Measurements from ENCODE around the gene GRK4.

The GRK4 gene

DNA sequence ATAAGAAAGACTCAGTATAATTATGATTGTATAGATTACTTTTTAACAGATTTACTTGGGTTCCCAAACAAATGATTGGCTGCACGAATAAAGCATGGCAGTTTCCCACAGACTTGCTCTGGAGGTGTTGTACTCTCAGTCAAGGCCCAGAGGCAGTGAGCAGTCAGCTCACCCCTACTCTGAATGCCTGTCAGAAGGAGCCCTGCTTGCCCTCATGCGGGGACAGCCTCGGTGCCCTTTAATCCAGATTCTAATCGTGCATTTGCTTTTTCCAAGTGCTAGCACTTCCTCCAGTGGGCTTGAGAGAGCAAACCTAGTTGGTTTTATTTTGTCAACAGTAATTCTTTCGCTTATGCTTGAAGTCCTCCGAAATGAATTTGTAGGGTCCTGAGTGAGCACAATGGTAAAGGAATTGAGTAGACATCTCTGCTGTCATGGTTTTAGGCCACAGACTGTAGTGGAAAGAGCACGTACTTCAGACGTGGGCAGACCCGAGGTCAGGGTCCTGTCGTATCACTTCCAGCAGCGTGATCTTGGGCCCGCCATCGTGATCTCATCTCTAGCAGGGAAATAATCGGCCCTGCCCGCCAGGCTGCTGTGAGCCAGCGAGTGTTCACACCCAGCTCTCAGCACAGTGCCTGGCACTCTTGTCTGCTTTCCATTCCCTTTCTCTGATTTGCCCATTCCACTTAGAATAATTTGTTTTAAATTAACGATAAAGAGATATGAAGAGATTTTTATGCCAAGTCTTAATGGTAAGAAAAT is 48.3 kb downstream of the GRK4 start:
- no peaks in the 10 kb centered on the region for H3K9me3 Mint-ChIP-seq

DNA sequence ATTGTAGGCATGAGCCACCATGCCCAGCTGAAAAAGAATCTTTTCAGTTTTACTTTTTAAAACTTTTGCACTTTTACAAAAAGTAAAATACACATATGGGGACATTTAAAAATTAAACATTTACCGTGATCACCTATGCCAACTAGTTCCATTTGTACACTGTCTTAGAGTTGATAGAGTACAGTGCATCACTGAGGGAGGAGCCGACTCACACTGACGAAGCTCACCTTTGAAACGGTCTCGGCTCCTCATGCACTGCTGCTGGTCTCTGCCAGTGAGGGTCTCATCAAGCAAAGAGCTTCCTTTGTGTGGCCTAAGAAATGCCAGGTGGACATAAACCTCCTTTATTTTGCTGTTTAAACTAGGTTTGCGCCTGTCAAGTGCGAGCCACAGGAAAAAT is 50.0 kb downstream of the GRK4 start:
- H3K27ac Mint-ChIP-seq, result no peak overlapping the region
- H3K4me1 Mint-ChIP-seq, result peaks cover 12% of the 10 kb centered on the region
- peaks cover 3% of the 10 kb centered on the region for H3K36me3 Mint-ChIP-seq (ENCODE audit: low read depth)
- no peak overlapping the region for H3K4me3 Mint-ChIP-seq
- no peaks in the 10 kb centered on the region for H3K27me3 Mint-ChIP-seq (ENCODE audit: low read depth)
- TF ChIP-seq, protein P1, sequence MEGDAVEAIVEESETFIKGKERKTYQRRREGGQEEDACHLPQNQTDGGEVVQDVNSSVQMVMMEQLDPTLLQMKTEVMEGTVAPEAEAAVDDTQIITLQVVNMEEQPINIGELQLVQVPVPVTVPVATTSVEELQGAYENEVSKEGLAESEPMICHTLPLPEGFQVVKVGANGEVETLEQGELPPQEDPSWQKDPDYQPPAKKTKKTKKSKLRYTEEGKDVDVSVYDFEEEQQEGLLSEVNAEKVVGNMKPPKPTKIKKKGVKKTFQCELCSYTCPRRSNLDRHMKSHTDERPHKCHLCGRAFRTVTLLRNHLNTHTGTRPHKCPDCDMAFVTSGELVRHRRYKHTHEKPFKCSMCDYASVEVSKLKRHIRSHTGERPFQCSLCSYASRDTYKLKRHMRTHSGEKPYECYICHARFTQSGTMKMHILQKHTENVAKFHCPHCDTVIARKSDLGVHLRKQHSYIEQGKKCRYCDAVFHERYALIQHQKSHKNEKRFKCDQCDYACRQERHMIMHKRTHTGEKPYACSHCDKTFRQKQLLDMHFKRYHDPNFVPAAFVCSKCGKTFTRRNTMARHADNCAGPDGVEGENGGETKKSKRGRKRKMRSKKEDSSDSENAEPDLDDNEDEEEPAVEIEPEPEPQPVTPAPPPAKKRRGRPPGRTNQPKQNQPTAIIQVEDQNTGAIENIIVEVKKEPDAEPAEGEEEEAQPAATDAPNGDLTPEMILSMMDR (IDR thresholded peaks at IDR 0.05; ENCODE audit: unreplicated experiment in 3 of 3), result no peak
- H3K9me3 Mint-ChIP-seq, result no peaks in the 10 kb centered on the region

More for the DNA sequence above, 48.3 kb downstream of the GRK4 start:
- H3K36me3 Mint-ChIP-seq (ENCODE audit: low read depth), result peaks cover 3% of the 10 kb centered on the region
- TF ChIP-seq, protein P1 (IDR thresholded peaks at IDR 0.05; ENCODE audit: unreplicated experiment in 3 of 3), result no peak
- H3K27me3 Mint-ChIP-seq (ENCODE audit: low read depth), result no peaks in the 10 kb centered on the region
- H3K4me3 Mint-ChIP-seq, result no peak overlapping the region
- peaks cover under 1% of the 10 kb centered on the region for H3K4me1 Mint-ChIP-seq
- no peak overlapping the region for H3K27ac Mint-ChIP-seq

DNA sequence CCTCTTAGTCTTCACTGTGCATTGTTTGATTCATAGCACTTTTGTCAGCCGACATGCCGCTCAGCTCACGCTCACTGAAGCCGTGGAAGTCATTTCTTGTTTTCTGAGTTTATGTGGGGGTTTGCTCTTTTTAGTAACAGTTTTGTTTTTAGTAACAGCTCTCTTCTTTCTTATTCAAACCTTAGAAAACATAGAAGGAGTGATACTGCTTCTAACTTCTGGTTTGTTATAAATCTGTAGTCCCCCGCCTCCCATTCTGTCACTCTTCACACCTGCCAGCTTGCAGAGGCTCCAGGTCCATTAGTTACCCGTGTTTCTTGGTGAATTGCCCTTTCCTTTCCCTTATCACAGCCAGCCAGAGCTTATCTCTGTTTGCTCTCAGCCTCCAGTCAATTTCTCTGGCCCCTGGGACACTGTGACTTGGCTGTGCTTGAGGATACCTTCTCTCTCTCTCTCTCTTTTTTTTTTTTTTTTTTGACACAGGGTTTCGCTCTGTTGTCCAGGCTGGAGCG is 50.5 kb downstream of the GRK4 start:
- Mint-ChIP-seq H3K9me3 (no peaks in the 10 kb centered on the region), H3K36me3 (ENCODE audit: low read depth) (peaks cover 3% of the 10 kb centered on the region)

DNA sequence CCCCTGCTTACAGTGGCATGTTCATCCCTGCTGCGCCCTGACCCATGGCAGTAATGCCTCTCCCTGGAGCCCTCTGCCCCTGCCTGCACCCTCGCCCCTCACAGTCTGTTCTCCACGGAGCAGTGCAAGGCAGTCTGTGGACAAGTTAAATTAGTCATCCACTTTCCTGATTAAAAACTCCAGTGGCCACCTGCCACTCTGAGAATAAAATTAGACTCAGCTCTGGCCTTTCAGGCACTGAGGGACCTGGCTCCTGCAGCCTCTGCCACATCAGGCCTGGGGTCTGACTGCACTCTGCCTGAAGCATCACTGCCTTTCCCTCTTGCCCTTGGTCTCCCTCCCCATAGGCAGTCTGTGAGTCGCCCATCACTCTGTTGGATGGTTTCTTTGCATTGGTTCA is 53.6 kb downstream of the GRK4 start:
- no peak overlapping the region for H3K27ac Mint-ChIP-seq
- TF ChIP-seq, protein P1 (IDR thresholded peaks at IDR 0.05; ENCODE audit: unreplicated experiment in 3 of 3), result no peak
- peaks cover 12% of the 10 kb centered on the region for H3K4me1 Mint-ChIP-seq
- no peaks in the 10 kb centered on the region for H3K27me3 Mint-ChIP-seq (ENCODE audit: low read depth)
- no peak overlapping the region for H3K4me3 Mint-ChIP-seq
- H3K36me3 Mint-ChIP-seq (ENCODE audit: low read depth), result peaks cover 3% of the 10 kb centered on the region
- no peaks in the 10 kb centered on the region for H3K9me3 Mint-ChIP-seq

More for the DNA sequence above, 50.5 kb downstream of the GRK4 start:
- peaks cover 12% of the 10 kb centered on the region for H3K4me1 Mint-ChIP-seq
- TF ChIP-seq, protein P1 (IDR thresholded peaks at IDR 0.05; ENCODE audit: unreplicated experiment in 3 of 3), result no peak
- H3K4me3 Mint-ChIP-seq, result no peak overlapping the region
- H3K27ac Mint-ChIP-seq, result no peak overlapping the region
- no peaks in the 10 kb centered on the region for H3K27me3 Mint-ChIP-seq (ENCODE audit: low read depth)

DNA sequence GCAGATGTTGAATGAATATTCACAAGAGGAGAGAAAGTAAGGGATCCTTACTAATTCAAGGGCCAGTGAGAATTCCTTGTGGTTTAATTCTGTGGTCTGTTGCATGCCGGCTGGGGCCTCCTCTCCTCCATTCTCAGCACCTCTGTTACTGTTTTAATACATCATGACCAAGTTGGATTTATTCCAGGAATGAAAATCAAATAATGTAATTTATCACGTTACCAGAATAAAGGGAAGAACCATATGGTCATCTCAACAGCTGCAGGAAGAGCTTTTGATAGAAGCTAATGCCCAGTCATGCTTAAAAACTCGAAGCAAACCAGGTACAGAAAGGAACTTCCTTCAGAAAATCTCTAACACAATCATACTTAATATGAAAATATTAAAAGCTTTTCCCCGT is 54.1 kb downstream of the GRK4 start:
- H3K27ac Mint-ChIP-seq, result no peak overlapping the region
- peaks cover 4% of the 10 kb centered on the region for H3K9me3 Mint-ChIP-seq
- TF ChIP-seq, protein P1 (IDR thresholded peaks at IDR 0.05; ENCODE audit: unreplicated experiment in 3 of 3), result no peak
- peaks cover 12% of the 10 kb centered on the region for H3K4me1 Mint-ChIP-seq
- no peaks in the 10 kb centered on the region for H3K27me3 Mint-ChIP-seq (ENCODE audit: low read depth)
- no peak overlapping the region for H3K4me3 Mint-ChIP-seq
- H3K36me3 Mint-ChIP-seq (ENCODE audit: low read depth), result peaks cover 3% of the 10 kb centered on the region
